H9 (cell line): ENCODE data around the gene RPL27A. TPM values are rescaled to one million over a fixed set of nuclear protein-coding genes. Genes with fewer than 3 reads are reported as not detected.

Source experiments
- DNase-seq: peaks from one replicate; pipeline ENCODE4 v3.0.0-alpha.2; 2017
- H2AFZ ChIP-seq: one replicate; pipeline ENCODE4 v1.6.1; 2013; ENCODE audit warnings: mild to moderate bottlenecking, low read length, control low read depth, moderate library complexity
- H2AK5ac ChIP-seq: 2 replicates; pipeline ENCODE4 v1.6.1; 2013; ENCODE audit warnings: low read length, control low read depth, mixed read lengths; ENCODE audit not compliant: insufficient read length
- H2BK120ac ChIP-seq: one replicate; pipeline ENCODE4 v1.6.1; 2013; ENCODE audit warnings: low read depth, mild to moderate bottlenecking, low read length, control low read depth, inconsistent platforms; ENCODE audit not compliant: poor library complexity, severe bottlenecking
- H2BK12ac ChIP-seq: 2 replicates; pipeline ENCODE4 v1.6.1; 2013; ENCODE audit warnings: low read length, control low read depth, mixed read lengths, low read depth; ENCODE audit not compliant: insufficient read length
- H2BK15ac ChIP-seq: 2 replicates; pipeline ENCODE4 v1.6.1; 2013; ENCODE audit warnings: low read depth, low read length, control low read depth
- H2BK20ac ChIP-seq: one replicate; pipeline ENCODE4 v1.6.1; 2013; ENCODE audit warnings: low read depth, mild to moderate bottlenecking, low read length, control low read depth, inconsistent platforms; ENCODE audit not compliant: poor library complexity, severe bottlenecking
- H2BK5ac ChIP-seq: 2 replicates; pipeline ENCODE4 v1.6.1; 2013; ENCODE audit warnings: low read length, control low read depth, mixed read lengths; ENCODE audit not compliant: insufficient read length
- H3K14ac ChIP-seq: 2 replicates; pipeline ENCODE4 v1.6.1; 2013; ENCODE audit warnings: low read length, control low read depth; ENCODE audit not compliant: insufficient read depth
- H3K18ac ChIP-seq: 2 replicates; pipeline ENCODE4 v1.6.1; 2013; ENCODE audit warnings: low read depth, mild to moderate bottlenecking, mixed read lengths, low read length, control low read depth; ENCODE audit not compliant: insufficient read length
- H3K23ac ChIP-seq: 2 replicates; pipeline ENCODE4 v1.6.1; 2013; ENCODE audit warnings: low read length, control low read depth, mixed read lengths, low read depth; ENCODE audit not compliant: insufficient read length
- H3K23me2 ChIP-seq: 2 replicates; pipeline ENCODE4 v1.6.1; 2013; ENCODE audit warnings: low read depth, mild to moderate bottlenecking, mixed read lengths, low read length, control low read depth; ENCODE audit not compliant: insufficient read length, poor library complexity, severe bottlenecking
- H3K27ac ChIP-seq: 2 replicates; pipeline ENCODE4 v1.5.1; 2013; ENCODE audit warnings: low read length, control low read depth, mixed read lengths, low read depth; ENCODE audit not compliant: insufficient read length
- H3K27me3 ChIP-seq: 2 replicates; pipeline ENCODE4 v1.6.1; 2013; ENCODE audit warnings: low read length, control low read depth, inconsistent platforms; ENCODE audit not compliant: insufficient read depth
- H3K4ac ChIP-seq: 2 replicates; pipeline ENCODE4 v1.6.1; 2013; ENCODE audit warnings: low read depth, mild to moderate bottlenecking, control low read depth, inconsistent platforms, low read length, moderate library complexity
- H3K4me1 ChIP-seq: 2 replicates; pipeline ENCODE4 v1.6.1; 2013; ENCODE audit warnings: low read length, control low read depth, inconsistent platforms; ENCODE audit not compliant: insufficient read depth
- H3K4me2 ChIP-seq: 2 replicates; pipeline ENCODE4 v1.6.1; 2013; ENCODE audit warnings: low read length, control low read depth, mixed read lengths; ENCODE audit not compliant: insufficient read length, insufficient read depth
- H3K56ac ChIP-seq: 2 replicates; pipeline ENCODE4 v1.6.1; 2013; ENCODE audit warnings: low read depth, mild to moderate bottlenecking, mixed read lengths, low read length, control low read depth; ENCODE audit not compliant: insufficient read length
- H3K79me1 ChIP-seq: 2 replicates; pipeline ENCODE4 v1.6.1; 2013; ENCODE audit warnings: low read depth, mild to moderate bottlenecking, moderate library complexity, low read length, control low read depth, inconsistent platforms; ENCODE audit not compliant: insufficient read depth, poor library complexity, severe bottlenecking
- H3K79me2 ChIP-seq: 2 replicates; pipeline ENCODE4 v1.6.1; 2013; ENCODE audit warnings: low read length, control low read depth, inconsistent platforms; ENCODE audit not compliant: insufficient read depth
- H3K9ac ChIP-seq: 2 replicates; pipeline ENCODE4 v1.6.1; 2013; ENCODE audit warnings: low read length, control low read depth, mixed read lengths; ENCODE audit not compliant: insufficient read length; ENCODE audit errors: extremely low read depth
- H3K9me3 ChIP-seq: one replicate; pipeline ENCODE4 v1.6.1; 2013; ENCODE audit warnings: low read depth, low read length, inconsistent platforms; ENCODE audit not compliant: control insufficient read depth
- H3T11ph ChIP-seq: one replicate; pipeline ENCODE4 v1.6.1; 2013; ENCODE audit warnings: mild to moderate bottlenecking, low read length, control low read depth, inconsistent platforms
- H4K20me1 ChIP-seq: one replicate; pipeline ENCODE4 v1.6.1; 2013; ENCODE audit not compliant: control insufficient read depth, insufficient read length, insufficient read depth
- H4K5ac ChIP-seq: 2 replicates; pipeline ENCODE4 v1.6.1; 2013; ENCODE audit warnings: low read depth, mild to moderate bottlenecking, mixed read lengths, low read length, control low read depth; ENCODE audit not compliant: insufficient read length
- H4K8ac ChIP-seq: replicated peaks from 2 replicates; pipeline ENCODE4 v1.6.1; 2013; ENCODE audit warnings: low read length, control low read depth, mixed read lengths, low read depth; ENCODE audit not compliant: insufficient read length
- H4K91ac ChIP-seq: 2 replicates; pipeline ENCODE4 v1.6.1; 2013; ENCODE audit warnings: low read depth, mild to moderate bottlenecking, moderate library complexity, mixed read lengths, low read length, control low read depth; ENCODE audit not compliant: insufficient read length
- H3K27ac Mint-ChIP-seq, 3 experiments: 2 replicates in 2 of 3; 3 replicates in 1 of 3; pipeline ENCODE4 v1.8.0; 2020 to 2021; ENCODE audit warnings: mixed read lengths in 3 of 3, mild to moderate bottlenecking in 1 of 3, moderate library complexity in 1 of 3
- H3K27me3 Mint-ChIP-seq: 2 replicates; pipeline ENCODE4 v1.8.0; 2021; ENCODE audit warnings: low read depth, mild to moderate bottlenecking, moderate library complexity, mixed read lengths
- H3K36me3 Mint-ChIP-seq, 3 experiments: 2 replicates in 2 of 3; 3 replicates in 1 of 3; pipeline ENCODE4 v1.8.0; 2020 to 2021; ENCODE audit warnings: low read depth in 3 of 3, mixed read lengths in 3 of 3; ENCODE audit not compliant: insufficient read depth in 1 of 3
- H3K4me1 Mint-ChIP-seq, 2 experiments: 2 replicates each; pipeline ENCODE4 v1.8.0; 2020; ENCODE audit warnings: mixed read lengths in 2 of 2
- H3K4me3 Mint-ChIP-seq, 2 experiments: 2 replicates in 1 of 2; 3 replicates in 1 of 2; pipeline ENCODE4 v1.8.0; 2020 to 2021; ENCODE audit warnings: mild to moderate bottlenecking in 2 of 2, mixed read lengths in 2 of 2, moderate library complexity in 1 of 2
- H3K9me3 Mint-ChIP-seq, 2 experiments: 2 replicates in 1 of 2; 3 replicates in 1 of 2; pipeline ENCODE4 v1.8.0; 2020; ENCODE audit warnings: mild to moderate bottlenecking in 2 of 2, mixed read lengths in 2 of 2, moderate library complexity in 1 of 2
- CTCF ChIP-seq: fragments of 200-600 bp; sonication (generic); conservative IDR thresholded peaks from 3 replicates; pipeline ENCODE4 v1.8.0; 2021; ENCODE audit warnings: antibody characterized with exemption, mild to moderate bottlenecking
- WGBS: extraction: QIAGEN DNeasy Blood & Tissue Kit; methylation state at CpG from one replicate; pipeline ENCODE4 v1.1.7; 2013; ENCODE audit warnings: missing lambda C conversion rate, low lambda C conversion rate, mixed read lengths; ENCODE audit not compliant: insufficient read length; ENCODE audit errors: extremely low coverage; 5-methylcytosine and 5-hydroxymethylcytosine counted together
- total RNA-seq: library from RNA; stranded (reverse); gene quantifications from 2 replicates; pipeline ENCODE4 v1.2.1, GENCODE V29; 2021

The RPL27A gene
- total RNA-seq, 1 experiment from 2014 or later = 1,152 TPM

- no peak overlapping the region for H3K18ac ChIP-seq
- H2BK5ac ChIP-seq = no peak overlapping the region
- no peaks in the 10 kb centered on the region for H3K4me1 ChIP-seq
- H3K56ac ChIP-seq = no peak overlapping the region
- H3K27ac ChIP-seq = no peak overlapping the region
- Mint-ChIP-seq H3K9me3 (no peaks in the 10 kb centered on the region; a peak in 1 of 5 replicates), H3K27ac (peak overlapping the region; percentile 49 to 94 (median 80); a peak in 5 of 7 replicates), H3K4me3 (no peak overlapping the region), H3K36me3 (peaks cover 3 to 9% (median 6%) of the 10 kb centered on the region in 3 experiments; a peak in 5 of 7 replicates), H3K4me1 (peaks cover 42 to 47% of the 10 kb centered on the region in 2 experiments), H3K27me3 (no peaks in the 10 kb centered on the region; the same call in 1 of the 2 replicates)
- no peaks in the 10 kb centered on the region for H3K9me3 ChIP-seq
- H3T11ph ChIP-seq = no peak overlapping the region
- no peak for DNase-seq
- H4K5ac ChIP-seq = no peak overlapping the region
- no peaks in the 10 kb centered on the region for H3K79me2 ChIP-seq
- no peak overlapping the region for H4K91ac ChIP-seq
- H2AK5ac ChIP-seq = no peak overlapping the region
- H2AFZ ChIP-seq = no peak overlapping the region
- H4K20me1 ChIP-seq = no peaks in the 10 kb centered on the region
- H3K27me3 ChIP-seq = no peaks in the 10 kb centered on the region
- no peak overlapping the region for H3K4me2 ChIP-seq
- no peak overlapping the region for H2BK20ac ChIP-seq
- no peak for TF ChIP-seq CTCF
- H4K8ac ChIP-seq = no peak overlapping the region
- H2BK12ac ChIP-seq = no peak overlapping the region
- H3K79me1 ChIP-seq = no peaks in the 10 kb centered on the region
- no peak overlapping the region for H3K14ac ChIP-seq
- no peak overlapping the region for H2BK15ac ChIP-seq
- no peak overlapping the region for H2BK120ac ChIP-seq
- H3K23ac ChIP-seq = no peak overlapping the region
- H3K9ac ChIP-seq = peak overlapping the region; percentile 16
- no CpG with 5 or more reads among the region's 9 CpGs for WGBS
- no peaks in the 10 kb centered on the region for H3K23me2 ChIP-seq
- H3K4ac ChIP-seq = no peak overlapping the region
Measured at GRCh38 chr11:8717544-8717875, 34.9 kb downstream of the RPL27A start.
